22Rv1 (cell line): Measurements from ENCODE around the gene KCTD5.

Source experiments
- ZFX ChIP-seq: fragments of 450-650 bp; IDR thresholded peaks from 2 replicates; pipeline ENCODE4 v1.6.1; 2017; ENCODE audit warnings: antibody characterized with exemption, borderline replicate concordance
- TF ChIP-seq, protein P1 (sequence below): fragments of 450-650 bp; IDR thresholded peaks from 2 replicates; pipeline ENCODE4 v1.5.1; 2017; ENCODE audit warnings: mild to moderate bottlenecking

- TF ChIP-seq, protein P1, sequence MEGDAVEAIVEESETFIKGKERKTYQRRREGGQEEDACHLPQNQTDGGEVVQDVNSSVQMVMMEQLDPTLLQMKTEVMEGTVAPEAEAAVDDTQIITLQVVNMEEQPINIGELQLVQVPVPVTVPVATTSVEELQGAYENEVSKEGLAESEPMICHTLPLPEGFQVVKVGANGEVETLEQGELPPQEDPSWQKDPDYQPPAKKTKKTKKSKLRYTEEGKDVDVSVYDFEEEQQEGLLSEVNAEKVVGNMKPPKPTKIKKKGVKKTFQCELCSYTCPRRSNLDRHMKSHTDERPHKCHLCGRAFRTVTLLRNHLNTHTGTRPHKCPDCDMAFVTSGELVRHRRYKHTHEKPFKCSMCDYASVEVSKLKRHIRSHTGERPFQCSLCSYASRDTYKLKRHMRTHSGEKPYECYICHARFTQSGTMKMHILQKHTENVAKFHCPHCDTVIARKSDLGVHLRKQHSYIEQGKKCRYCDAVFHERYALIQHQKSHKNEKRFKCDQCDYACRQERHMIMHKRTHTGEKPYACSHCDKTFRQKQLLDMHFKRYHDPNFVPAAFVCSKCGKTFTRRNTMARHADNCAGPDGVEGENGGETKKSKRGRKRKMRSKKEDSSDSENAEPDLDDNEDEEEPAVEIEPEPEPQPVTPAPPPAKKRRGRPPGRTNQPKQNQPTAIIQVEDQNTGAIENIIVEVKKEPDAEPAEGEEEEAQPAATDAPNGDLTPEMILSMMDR, result peak; percentile 83
- TF ChIP-seq ZFX, result no peak
These were observed 38.7 kb downstream of the KCTD5 start for GRCh38 chr16:2720719-2721633.
